HG02678 (cell line): ENCODE measurements around the gene SERPINF2.
"Not testable (repeated sequence)": the region's sequence is repeated elsewhere in the genome, so short reads cannot be mapped to it uniquely, and the experiment has no call there.

Experiments
- ATAC-seq: cut with Tn5 transposase; IDR thresholded peaks from one replicate; pipeline ENCODE4 v1.9.1; 2021; ENCODE audit warnings: mild to moderate bottlenecking, moderate library complexity; ENCODE audit not compliant: unreplicated experiment

SERPINF2 gene

DNA sequence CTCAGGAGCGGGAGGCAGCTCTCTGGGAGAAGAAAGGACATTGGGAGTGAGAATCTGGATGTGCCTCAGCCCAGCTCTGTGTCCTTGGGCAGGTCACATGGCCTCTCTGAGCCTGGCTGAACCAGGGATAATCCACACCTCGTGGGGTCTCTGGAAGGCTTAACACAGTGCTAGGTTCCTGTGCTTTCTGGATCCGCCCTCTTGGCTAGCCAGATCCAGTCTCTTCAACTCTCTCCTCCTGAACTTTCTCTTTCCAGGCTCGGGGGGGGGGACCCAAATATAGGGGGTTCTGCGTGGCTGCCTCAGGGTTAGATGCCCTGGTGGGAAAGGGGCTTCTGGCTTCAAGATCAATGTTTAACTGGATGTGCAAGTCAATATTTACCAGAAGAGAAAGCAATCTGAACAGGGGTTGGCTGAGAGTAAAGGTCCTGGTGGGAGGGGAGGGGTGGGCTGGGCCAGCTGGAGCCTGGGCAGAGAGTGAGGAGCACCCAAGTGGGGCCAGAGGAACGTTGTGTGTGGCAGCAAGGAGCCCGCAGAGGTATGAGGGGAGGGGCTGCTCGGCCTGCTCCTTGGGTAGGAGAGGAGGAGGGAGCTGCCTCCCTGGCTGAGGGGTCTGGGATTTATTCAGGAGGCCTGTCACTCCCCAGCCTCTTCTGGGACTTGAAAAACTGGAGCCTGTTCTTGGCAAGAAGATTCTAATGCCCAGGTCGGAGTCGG lies at the start of gene SERPINF2:
Gene SERPINF2 (plus strand): TSS at position 501 of the 717 bp plus-strand sequence. CDS start 2,125 bp downstream, outside the sequence.
- ATAC-seq: no peak

DNA sequence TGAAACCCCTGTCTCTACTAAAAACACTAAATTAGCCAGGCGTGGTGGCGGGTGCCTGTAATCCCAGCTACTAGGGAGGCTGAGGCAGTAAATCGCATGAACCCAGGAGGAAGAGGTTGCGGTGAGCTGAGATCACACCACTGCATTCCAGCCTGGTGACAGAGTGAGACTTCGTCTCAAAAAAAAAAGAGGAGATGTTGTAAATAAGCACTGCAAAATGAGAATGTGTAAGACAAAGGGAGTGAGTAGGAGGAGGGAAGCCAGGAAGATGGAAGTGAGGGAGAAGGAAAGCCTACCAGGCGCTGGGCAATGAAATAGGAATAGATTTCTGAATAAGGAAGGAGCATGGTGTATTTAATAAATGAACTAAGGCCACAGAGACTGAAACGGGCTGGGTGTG lies 49.3 kb upstream of the SERPINF2 start:
- no peak for ATAC-seq

DNA sequence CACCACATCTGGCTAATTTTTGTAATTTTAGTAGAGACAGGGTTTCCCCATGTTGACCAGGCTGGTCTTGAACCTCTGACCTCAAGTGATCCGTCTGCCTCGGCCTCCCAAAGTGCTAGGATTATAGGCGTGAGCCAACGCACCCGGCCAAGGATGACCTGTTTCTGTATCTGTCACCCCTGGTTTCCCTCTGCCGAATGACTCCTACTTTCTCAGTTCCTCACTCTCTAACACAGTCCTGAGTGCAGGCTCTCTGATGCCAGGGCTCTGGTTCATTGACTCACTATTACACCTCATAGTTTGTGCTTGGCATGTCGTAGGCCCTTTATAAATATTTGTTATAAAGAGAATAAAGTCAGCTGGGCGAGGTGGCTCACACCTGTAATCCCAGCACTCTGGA lies 47.3 kb upstream of the SERPINF2 start:
- ATAC-seq: no peak

DNA sequence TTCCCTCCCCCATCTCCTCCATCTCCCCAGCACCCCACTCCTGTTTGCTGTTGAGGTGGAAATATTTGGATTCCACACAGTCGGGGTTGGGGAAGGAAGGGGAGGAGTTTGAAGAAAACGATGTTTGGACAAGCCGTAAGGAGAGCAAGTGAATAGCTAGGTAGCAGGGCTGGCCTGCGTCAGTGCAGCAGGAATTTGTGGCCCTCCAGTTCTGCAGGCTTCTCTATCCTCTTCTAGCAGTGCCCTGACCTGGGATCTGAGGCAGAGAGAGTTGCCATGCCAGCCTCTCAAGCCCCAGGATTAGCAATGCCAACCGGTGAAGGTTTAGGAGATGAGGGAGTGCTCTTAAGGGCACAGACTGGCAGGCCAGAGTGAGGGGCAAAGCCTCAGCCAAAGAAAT lies 45.0 kb upstream of the SERPINF2 start:
- no peak for ATAC-seq

DNA sequence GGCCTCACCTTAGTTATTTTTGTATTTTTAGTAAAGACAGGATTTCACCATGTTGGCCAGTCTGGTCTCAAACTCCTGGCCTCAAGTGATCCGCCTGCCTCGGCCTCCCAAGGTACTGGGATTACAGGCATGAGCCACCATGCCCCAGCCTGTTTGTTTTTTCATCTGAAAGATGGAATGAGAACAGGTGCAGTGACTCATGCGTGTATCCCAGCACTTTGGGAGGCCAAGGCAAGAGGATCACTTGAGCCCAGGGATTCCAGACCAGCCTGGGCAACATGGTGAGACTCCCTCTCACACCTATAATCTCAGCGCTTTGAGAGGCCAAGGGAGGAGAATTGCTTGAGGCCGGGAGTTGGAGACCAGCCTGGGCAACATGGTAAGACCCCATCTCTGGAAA lies 42.8 kb upstream of the SERPINF2 start:
- not testable (repeated sequence) for ATAC-seq

DNA sequence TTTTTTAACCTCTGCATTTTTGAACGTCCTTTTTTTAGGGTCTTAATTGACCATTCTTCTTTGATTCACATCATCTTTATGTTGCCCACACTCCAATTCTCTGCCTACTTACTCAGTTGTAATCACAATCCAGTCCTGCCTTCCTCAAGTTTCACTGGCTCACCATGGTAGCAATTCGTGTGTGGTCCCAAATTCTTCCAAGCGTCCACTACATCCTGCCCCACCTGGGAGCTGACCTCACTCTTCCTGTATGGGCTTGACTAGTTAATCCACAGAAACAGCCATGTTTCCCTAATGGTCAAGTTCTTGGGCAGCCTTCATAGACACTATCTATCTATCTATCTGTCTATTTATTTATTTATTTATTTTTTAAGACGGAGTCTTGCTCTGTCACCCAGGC lies 39.6 kb upstream of the SERPINF2 start:
- no peak for ATAC-seq

DNA sequence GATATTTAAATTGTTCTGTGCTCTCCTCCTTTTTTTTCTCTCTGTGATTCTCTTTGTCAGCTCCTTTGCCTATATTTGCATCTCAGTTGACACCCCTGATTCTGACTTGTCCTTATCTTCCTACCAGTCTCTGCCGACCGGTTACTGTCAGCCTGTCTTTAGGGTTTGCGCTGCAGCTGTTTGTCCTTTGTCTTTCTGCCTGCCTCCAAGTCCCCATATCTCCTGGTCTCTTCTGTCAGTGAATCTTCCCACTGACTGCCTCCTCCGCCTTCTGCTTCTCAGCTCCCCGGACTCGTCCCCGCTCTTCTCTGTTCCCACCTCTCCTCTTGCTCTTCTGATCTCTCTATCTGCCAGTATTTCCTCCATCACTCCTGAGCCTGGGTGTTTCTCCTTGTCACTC lies 37.7 kb upstream of the SERPINF2 start:
- ATAC-seq: no peak

DNA sequence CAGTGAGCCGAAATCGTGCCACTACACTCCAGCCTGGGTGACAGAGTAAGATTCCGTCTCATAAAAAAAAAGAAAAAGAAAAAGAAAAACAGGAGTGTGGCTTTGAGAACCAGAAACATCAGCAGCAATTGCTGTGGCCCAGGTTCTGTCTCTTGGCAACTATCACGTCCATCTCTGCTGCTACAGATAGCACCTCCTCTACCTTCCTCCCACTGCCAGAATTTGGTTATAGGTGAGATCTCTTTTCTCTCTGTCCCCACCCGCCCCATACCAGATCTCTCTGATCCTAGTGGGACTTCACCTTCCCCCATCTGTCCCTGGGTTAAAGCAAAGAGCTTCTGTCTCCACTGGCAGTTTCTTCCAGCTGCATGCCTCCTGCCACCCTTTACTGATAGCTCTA lies 35.6 kb upstream of the SERPINF2 start:
- no peak for ATAC-seq

DNA sequence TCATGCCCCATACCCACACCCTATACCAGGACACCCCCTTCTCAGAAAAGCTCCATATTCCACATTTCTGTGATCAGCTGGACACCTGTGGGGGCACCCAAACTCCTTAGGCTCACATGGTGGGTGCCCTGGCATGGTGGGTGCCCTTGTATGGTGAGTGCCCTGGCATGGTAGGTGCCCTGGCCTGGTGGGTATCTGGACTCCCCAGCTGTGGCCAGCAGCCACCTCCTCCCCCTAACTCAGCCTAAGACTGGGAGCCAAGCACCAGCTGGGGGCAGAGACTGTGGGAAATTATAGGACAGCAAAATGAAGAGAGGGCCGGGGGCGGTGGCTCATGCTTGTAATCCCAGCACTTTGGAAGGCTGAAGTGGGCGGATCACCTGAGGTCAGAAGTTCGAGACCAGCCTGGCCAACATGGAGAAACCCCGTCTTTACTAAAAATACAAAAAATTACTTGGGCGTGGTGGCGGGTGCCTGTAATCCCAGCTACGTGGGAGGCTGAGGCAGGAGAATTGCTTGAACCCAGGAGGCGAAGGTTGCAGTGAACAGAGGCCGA lies 33.8 kb upstream of the SERPINF2 start:
- not testable (repeated sequence) for ATAC-seq

DNA sequence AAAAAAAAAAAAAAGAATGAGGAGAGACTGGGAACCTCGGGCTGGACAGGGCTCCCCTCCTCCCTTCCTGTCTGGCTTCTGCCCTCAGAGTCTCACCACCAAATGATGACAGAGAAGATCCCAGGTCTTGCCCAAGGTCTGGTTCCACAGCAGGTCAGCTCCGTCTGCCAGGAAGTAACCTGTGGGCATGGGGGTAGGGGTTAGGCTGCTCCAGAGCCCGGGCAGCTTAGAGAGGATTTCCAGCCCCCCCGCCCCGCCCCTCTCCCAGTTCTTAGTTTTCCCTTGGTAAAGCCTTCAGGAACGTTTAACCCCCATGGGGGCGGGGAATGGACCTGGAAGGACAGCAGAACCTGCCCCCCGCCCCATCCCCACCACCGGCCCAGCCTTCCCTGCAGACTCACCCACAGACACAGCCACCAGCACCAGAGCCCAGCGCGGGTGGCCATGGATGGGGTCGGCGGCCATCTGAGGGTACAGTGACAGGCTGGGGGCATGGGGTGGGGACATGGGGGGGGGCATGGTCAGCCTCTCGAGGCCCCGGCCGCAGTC lies 33.2 kb upstream of the SERPINF2 start:
- ATAC-seq: no peak

DNA sequence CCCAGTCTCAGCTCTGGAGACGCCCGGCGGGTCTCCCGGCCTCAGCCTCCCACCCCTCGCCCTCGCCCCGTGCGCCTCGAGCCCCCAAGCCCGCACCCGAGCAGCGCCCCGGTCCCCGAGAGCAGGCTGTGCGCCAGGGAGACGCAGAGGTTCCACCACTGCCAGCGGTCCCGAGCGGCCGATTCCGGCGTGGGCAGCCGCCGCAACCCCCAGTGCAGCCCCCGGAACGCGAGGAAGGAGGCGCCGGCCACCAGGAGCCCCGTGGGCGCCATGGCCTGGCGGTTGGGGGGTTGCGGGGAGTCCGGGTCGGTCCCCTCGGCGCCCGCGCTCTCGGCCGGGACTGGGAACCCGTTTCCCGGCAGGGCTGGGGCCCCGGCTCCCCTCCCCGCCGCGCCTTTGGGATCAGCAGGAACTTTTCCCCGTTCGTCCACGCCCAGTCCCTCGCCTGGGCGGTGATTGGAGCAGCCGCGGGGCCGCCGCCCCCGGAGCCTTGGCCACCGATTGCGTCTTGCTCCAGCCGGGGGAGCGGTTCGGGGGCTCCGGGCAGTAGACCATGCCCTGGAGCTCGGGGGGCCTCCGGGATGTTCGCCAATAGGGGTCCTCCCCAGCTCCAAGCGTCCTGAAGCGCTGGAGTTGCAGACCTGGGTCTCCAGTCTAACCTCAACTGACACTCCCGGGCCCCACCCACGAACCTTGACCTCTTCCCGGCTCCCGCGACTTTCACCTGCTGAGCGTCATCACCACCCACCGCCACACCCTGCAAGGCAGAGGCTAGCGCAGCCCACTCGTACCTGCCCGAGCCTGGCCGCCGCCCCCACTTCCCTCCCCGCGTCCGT lies 32.5 kb upstream of the SERPINF2 start, which contains the start of gene TLCD2:
Gene TLCD2 (minus strand): TSS at position 407 of the 836 bp plus-strand sequence. CDS start 135 bp downstream, at position 272.
- ATAC-seq: no peak

DNA sequence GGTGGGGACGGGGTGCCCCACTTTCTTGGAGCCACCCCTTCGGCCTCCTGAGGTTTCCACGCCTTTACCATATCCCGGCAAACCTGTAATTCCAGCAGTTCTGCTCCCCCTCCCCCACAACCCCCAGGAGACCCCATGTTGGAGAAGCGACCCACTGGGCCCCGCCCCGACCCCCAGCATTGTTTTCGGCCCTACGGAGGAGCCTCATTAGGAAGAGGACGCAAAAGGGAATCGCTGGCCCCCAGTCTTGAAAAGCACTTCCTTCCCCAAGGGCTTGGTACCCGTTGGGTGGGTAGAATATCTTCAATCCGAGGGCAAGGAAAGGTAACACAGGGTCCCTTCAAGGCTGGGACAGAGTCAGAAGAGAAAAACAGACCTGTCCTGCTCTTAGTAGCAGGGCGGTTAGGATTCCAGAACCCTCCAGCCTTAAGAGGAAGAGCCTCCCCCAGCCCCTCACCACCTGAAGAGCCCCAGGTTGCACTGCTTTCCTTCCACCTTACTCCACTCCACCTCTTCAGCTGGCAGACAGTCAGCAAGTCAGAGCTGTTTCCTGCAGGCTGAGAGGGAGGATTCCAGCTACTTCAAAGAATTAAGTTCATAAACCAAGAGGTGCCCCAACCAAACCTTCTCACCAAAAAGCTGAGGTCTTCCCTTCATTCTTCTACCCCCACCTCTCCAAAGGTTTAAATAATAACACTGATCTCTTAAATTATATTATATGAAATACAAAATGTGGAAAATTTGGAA lies 31.7 kb upstream of the SERPINF2 start:
- no peak for ATAC-seq

DNA sequence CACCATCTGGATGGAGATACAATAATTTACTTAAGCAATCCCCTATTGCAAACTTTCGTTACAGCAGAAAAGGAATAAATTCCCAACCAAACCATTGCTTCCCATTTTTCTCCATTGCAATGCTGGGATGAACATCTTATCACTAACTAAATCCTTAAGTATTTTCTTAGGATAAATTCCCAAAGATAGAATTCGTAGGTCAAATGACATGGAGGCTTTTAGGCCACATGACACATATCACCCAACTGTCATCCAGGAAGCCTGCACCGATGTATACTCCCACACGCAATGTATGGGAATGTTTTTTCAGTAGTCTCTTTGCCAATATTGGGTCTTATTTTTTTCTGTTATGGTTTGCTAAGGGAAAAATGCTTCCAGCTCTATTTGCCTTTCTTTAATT lies 30.9 kb upstream of the SERPINF2 start:
- no peak for ATAC-seq

DNA sequence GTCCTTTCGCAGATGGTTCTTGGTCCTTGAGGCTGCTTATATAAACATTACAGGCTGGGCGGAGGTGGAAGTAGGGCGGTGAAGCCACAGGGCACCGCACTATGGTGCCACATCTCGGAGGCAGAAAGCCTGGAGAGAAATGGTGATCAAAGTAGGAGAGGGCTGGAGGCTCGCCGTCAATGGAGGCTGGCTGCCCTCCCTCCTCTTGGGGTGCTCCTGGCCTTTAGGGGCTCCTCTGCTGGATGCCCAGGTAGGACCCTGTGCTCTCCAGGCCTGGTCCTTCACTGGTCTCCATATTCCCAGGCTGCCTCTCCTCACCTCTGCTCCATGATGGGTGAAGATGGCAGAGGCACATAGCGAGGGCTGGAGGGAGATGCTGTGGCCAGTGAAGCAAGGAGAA lies 30.4 kb upstream of the SERPINF2 start:
- no peak for ATAC-seq

DNA sequence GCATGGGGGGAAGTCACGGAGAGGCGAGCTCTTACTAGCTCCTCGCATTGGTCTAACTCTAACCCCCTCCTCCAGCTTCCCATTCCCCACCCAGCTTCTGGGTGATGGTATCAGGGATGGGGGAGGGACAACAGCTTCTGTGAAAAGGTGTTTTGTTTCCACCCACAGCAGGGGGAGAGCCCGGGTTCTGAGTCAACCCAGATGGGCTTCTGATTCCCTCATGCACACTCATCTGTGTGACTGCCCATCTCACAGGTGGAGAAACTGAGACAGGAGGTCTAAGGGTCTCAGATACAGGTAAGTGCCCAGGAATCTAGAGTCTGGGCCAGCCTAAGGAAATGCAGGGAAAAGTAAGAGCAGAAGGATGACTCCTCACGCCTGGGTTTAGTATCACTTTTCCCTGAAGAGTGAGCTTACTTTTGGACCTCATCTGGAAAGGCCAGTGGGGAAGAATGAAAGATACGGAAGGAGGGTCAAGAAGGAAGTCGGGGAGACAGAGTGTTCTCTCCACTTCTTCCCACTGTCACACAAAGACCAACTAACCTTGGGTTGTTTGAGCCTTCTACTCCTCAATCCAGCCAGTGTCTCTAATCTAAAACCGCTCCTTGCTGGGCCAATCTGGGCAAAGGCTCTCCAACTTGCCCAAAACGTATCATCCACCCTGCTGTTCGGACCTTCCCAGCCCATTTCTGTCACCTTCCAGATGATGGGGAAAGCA lies 29.4 kb upstream of the SERPINF2 start:
- no peak for ATAC-seq

DNA sequence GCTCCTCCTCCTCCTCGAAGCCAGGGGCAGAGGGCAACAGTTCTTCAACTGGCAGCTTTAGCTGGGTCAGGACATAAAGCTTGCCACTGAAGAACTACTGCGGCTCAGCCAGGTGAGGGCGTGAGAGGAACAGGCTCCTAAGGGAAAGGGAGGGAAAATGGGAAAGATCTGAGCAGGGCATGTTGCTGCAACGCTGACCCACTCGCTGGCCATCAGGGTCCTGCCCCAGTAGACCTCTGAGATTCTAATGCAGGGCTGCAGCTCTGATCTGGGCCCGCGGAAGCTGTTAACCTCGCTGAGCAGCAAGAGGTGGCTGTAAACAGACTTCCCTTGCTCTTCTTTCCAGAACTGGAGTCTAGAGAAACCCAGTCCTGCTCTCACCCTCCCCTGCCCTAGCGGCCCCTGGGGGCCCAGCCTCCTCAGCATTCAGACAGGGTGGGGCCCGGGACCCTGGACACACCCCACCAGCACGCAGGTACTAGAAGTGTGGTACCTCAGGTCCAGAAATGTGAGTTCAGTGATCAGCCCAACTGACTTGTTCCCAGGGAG lies 28.7 kb upstream of the SERPINF2 start:
- ATAC-seq: no peak

DNA sequence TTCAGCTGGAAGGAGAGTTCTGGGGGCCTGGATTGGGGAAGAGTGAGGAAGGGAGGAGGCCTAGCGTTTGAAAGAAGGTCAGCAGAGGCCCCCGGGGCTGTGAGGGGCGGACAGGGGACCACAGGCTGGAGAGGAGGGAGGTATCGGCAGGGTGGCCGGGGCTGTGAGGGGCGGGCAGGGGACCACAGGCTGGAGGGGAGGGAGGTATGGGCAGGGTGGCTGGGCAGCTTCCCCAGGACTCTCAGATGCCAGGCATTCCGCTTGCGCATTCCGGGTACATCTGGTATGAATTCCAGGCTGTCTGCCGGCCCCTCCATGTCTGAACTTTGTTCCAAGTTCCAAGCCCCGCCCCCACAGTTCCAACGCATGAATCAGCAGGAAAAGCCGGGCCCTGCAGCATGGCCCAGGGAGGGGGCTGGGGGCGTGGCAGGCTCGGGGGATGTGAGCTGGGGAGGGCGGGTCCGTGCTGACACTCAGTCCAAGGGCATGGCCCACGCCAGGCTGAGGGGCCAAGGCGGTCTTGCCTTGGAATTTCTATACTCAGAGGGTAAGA lies 28.2 kb upstream of the SERPINF2 start:
- ATAC-seq: no peak

DNA sequence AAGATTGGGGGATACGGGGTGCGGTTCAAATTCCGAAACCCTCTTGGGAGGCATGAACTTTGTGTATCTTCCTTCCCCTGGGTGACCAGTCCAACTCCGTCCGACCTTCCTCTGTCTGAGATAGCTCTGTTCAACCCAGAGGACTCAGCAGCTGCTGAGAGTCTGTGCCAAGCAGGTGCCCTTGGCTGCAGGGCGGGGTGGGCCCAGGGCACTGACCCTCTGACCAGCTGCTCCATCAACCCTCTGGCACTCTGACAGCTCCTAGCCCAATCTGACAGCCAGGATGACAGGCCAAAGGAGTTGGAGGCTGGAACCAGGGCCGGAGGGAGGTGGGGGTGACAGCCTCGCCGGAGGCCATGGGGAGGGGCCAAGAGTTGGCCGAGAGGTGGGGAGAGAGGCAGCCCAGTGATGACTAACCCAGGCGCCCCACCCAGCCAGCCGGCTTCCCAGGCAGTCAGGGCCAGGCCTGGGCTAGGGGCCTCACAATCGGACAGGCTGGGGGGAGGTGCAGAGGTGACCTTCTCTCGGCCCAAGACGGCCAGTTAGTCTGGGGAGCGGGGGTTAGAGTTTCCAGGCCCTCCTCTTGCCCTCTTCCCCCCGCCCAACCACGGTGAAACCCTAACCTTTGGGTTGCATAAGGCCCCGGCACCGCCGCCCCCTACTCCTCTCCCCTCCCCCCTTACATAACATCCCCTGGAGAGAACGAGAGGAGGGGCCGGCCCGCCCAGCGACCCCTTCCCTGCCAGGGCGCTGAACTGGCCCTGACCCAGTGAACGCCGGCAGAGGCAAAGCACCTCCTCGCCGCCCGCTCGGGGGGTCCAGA lies 27.5 kb upstream of the SERPINF2 start:
- ATAC-seq: no peak

DNA sequence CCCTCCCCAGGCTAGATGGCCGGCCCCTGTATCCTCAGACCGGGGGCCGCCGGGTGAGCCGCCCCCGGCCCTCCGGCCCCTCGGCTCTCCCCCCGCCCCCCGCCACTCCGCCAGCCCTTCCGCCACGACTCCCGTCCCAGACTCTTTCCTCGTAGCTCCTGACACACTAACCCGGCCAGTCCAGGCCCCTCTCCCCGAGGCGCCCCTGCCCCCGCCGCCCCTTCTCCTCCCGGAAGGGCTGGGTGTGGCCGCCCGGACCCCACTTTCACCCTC lies 26.9 kb upstream of the SERPINF2 start:
- no peak for ATAC-seq
